HG03457 (cell line): ENCODE data around the gene REM2.

ENCODE experiments used
- ATAC-seq: cut with Tn5 transposase; IDR thresholded peaks from one replicate; pipeline ENCODE4 v1.9.1; 2021; ENCODE audit warnings: moderate number of reproducible peaks; ENCODE audit not compliant: unreplicated experiment

REM2 gene

DNA sequence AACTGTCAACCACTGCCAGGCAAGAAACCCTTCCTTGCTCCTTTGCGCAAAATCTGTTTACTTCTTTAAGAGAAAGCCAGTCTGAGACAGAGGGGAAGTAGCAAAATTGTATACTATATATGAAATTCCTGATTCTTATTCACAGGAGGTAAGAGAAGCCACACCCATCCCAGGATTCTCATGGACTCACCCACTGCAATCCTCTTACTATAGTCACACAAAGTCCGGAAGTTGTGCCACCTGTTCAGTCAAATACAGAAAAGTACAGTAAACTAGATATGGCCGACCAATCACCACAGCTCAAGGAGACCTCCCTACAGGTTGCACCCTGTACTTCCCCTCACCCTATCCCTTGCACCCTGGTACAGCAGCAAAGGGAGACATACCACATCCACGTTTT is 43.3 kb downstream of the REM2 start:
- no peak for ATAC-seq

DNA sequence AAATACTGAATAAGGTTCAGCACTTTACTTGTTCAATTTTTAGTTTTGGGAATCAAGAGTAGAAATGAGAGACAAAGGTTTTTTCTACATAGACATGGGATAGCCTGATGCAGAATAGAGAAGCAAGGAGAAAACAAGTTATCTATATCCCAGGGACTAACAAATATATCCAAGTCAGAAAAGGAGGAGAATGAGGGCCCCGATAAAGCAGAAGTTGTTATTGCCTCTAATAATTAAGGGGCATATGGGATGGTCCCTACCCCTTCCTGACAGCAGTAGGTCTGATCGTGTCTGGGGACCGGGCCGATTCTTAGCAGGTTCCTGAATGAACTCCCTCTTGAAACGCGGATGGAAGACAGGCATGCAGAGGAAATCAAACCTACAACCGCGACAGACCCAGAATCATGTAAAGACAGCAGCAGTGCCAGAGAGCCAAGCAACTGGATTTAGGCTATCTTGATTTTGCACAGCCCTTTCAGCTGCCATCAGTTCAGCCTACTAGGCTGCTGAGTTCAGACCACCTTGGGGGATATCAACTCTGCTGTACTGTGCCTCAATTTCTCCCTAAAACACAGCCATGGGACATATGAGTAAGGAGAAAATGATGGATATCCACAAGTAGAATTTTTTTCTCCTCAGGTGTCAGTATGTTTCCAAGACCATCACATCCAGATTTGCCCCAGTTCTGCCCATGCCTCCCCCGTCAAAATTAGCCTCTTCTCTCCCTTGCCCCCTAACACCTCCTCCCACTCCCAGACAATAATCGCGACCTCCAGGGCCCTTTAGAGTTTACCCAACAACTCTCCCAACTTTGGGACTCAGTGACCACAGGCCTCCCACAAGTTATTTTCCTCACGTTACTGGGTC is 45.4 kb downstream of the REM2 start:
- ATAC-seq = no peak

DNA sequence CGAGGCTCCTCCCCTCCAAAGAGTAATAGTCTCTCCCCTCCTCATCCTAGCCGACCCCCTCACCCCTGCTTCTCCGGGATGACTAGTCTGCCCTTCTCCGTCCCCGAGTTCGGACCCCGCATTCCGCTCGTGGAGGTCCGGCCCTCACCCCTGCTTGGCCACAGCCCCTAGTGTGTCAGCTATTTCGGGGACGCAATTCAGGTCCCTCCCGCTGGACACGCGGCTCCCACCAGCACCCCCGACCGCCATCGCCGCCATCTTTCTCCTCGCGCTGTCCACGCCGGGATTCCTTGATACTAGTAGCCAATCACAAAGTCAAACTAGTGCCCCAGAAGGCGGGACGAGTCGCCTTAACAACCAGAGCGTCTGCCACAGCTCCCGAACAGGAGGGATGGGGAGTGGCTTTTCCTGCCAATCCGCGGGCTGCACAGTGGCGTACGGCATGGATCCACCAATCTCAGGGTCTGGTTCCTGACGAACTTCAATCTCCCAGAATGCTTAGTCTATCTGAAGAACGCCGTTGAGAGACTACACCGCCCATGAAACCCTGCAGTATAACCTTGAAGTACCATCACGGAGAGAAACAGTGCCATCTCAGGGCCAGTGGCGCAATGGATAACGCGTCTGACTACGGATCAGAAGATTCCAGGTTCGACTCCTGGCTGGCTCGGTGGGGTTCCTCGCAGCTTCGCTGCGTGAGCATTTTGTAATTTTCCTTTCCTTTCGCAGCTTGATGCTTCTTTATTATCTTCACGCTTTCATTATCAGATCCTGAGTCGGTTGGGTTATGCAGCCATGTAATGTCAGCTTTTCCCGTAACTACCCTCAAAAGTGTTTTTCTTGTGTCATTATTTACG is 46.3 kb downstream of the REM2 start, which contains the start of gene PRMT5:
Gene PRMT5 (minus strand): TSS at position 273 of the 857 bp plus-strand sequence. CDS start 15 bp downstream, at position 258.
- ATAC-seq = peak; percentile 75

DNA sequence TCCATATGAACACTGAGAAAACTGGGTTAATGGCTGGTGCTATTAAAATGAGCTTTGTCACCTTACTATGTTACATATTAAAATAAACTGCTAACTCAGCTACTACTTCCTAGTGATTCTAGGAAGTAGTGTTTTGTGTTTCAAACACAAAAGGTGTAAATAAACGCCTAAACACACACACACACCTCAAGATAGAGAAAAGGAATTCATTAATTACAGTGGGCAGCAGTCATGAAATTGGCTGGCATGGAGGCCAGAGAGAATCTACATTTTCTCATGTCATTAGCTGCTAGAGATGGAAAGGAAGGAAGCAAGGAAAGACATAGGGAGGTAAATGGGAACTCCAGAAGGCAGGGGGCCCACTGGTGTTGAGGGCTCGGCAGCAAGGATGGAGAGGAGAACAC is 46.9 kb downstream of the REM2 start:
- no peak for ATAC-seq

DNA sequence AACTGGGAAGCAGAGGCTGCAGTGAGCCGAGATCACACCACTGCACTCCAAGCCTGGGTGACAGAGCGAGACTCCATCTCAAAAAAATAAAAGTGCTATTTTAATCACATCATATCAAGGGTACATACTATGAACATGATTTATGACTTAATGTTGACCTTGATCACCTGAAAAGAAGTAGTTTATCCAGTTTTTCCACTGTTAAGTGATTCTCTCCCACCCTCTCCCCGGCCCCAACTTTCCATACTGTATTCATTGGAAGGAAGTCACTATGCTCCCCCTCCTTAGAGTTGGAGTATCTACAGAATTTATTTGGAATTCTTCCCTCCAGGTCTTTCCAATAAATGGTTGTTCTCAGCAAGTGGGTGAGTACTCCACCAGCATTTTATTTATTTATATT is 49.1 kb downstream of the REM2 start:
- ATAC-seq = no peak

DNA sequence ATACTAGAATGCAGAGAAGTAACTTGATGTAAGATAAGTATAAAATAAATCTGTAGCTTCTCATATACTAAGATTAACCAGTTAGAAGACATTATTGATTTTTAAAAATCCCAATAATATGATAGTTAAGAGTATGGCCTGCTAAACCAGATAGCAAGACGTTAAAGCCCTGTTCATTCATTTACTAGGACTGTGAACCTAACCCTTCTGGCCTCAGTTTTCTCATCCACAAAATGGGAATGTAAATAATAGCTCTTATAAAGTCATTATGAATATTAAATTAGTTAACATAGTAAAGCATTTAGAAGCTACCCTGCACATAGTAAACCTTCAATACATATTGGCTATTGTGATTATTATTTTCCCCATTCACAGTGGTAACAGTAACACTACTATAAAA is 52.1 kb downstream of the REM2 start:
- no peak for ATAC-seq
